ENCODE measurements around the gene GPBP1L1.

Gene GPBP1L1

DNA sequence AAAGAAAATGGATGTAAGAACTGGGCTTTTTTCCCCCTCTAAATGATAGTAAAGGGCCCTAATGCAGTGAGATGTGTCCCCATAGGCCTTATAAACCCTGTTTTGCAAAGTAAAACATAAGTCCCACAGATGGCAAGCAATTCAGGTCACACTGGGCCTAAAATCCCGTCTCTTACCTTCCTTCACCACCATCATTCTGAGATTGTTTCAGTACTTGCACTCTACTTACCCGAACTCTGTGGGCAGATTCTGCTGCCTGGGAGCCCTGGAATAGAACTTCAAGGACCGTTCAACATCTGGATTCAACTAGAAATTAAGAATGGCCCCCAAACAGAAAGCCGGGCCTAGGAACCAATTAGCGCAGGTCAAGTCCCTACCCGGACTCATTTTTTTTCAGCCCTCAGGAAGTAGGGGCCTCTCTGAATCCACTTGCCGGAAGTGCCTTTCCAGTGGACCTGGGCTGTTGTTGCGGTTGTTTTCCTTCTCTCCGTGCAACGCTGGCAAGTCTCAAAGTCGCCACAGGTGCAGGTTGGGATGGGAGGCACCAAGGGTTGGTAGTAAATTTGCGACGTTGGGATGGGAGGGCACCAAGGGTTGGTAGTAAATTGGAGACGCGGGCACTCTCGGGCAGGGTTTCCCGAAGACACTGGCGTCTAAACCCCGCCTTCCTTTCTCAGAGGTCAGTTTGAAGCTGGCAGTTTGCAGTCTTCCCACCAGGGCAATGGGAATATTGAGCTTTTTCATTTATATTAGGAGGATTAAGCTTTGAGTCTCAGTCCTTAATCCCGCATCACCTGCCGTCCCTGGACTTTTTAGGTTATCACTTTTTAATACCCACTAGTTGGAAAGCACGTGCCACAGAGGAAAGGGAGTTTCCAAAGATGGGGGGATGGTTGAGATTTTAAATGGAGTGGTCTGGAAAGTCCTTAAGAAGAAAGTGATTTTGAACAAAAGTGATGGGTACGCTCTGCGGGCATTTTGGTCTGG lies 1.7 kb upstream of the GPBP1L1 start, which contains the start of gene TMEM69:
TMEM69 (plus strand) TSS at position 428 of the 987 bp plus-strand sequence. CDS start 2,888 bp downstream, outside the sequence.
- peak within 1 kb of the TSS; percentile 88 for H3K4me3 ChIP-seq (ENCODE audit: low read depth, low read length)
- TF ChIP-seq, protein P1, sequence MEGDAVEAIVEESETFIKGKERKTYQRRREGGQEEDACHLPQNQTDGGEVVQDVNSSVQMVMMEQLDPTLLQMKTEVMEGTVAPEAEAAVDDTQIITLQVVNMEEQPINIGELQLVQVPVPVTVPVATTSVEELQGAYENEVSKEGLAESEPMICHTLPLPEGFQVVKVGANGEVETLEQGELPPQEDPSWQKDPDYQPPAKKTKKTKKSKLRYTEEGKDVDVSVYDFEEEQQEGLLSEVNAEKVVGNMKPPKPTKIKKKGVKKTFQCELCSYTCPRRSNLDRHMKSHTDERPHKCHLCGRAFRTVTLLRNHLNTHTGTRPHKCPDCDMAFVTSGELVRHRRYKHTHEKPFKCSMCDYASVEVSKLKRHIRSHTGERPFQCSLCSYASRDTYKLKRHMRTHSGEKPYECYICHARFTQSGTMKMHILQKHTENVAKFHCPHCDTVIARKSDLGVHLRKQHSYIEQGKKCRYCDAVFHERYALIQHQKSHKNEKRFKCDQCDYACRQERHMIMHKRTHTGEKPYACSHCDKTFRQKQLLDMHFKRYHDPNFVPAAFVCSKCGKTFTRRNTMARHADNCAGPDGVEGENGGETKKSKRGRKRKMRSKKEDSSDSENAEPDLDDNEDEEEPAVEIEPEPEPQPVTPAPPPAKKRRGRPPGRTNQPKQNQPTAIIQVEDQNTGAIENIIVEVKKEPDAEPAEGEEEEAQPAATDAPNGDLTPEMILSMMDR (IDR thresholded peaks at IDR 0.05; ENCODE audit: borderline replicate concordance, insufficient read depth, low read depth, low read length) = no peak

DNA sequence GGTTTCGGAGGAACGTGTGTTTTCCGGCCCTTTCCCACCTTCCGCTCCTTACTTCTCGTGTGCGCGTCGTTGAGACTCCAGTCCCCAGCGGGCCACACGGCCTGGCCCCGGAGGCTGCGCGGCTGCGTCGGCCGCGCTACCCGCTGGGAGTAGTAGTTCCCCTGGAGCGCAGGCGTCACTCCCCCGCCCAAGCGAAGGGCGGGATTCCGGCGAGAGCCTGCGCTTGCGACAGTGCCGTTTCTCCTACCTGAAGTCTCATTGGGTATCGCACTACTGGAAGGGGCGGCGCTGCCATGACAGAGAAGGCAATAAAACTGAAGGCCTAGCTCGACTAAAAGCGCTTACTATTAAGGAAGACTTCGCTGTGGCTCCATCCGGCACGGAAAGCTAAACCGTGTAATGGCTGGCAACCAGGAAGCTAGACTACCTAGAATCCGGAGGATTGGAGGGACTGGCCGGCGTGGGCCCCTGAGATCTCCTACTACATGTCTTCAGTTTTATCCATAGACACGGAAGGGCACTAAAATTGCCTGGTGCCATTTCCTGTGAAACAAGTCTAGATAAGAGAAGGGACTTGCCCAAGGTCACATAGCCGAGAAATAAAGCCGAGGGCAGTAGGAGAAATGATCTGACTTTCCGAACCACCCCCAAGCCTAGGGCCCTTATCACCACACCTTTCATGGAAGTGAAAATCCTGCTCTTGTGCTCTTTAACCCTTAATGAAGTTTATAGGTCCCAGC lies 851 bp upstream of the GPBP1L1 start:
- peak overlapping the region; percentile 88 for H3K4me3 ChIP-seq (ENCODE audit: low read depth, low read length)
- TF ChIP-seq, protein P1 (IDR thresholded peaks at IDR 0.05; ENCODE audit: borderline replicate concordance, insufficient read depth, low read depth, low read length) = no peak

DNA sequence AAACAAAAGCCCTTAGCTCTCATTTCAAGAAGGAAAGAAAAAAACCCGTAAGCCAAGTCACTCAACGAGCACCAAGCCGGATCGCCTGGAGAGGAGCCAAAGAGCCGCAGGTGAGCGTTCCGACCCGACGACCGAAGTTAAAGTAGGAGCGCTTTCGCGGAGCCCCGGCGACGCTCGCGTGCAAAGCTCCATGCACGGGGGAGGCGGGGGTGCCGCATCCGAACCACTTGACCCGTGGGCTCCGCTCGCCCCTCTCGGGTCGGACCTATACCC lies 382 bp downstream of the GPBP1L1 start:
- TF ChIP-seq, protein P1 (IDR thresholded peaks at IDR 0.05; ENCODE audit: borderline replicate concordance, insufficient read depth, low read depth, low read length) = 0 out of 2 replicates have a peak, but pooled peaks have one; percentile 15

DNA sequence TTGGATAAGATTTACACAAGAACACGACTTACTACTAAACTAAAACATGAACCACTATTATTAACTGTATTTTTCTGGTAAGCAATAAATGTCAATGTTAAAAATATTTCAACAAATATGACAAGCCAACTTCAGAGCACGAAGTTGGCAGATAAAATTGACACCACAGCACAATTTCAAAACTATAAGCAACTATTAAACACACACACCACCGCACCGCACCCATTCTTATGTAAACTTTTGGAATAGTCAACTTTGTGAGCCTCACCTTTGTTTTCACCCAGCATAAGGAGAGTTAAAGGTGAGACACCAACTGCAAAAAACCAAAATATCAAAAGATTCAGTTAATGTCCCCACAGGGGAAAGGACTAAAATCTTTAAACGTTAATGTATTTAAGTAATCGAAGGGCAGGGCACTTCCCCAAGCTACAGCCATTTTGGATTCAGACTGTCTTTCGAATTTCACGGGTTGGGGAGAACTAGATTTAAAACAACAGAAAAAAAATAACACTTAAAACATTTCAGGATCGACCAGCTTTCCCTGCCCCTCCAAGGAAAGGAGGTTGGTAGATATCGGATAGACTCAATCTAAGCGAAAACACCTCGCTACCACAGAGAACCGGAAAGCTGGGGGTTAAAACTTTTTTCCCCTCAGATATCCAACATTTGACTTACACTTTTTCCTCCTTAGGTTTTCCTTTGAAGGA lies 872 bp downstream of the GPBP1L1 start:
- TF ChIP-seq, protein P1 (IDR thresholded peaks at IDR 0.05; ENCODE audit: borderline replicate concordance, insufficient read depth, low read depth, low read length) = no peak
- H3K4me3 ChIP-seq (ENCODE audit: low read depth, low read length) = peak overlapping the region; percentile 88

More for the DNA sequence above, 382 bp downstream of the GPBP1L1 start:
- H3K4me3 ChIP-seq (ENCODE audit: low read depth, low read length) = peak overlapping the region; percentile 88

DNA sequence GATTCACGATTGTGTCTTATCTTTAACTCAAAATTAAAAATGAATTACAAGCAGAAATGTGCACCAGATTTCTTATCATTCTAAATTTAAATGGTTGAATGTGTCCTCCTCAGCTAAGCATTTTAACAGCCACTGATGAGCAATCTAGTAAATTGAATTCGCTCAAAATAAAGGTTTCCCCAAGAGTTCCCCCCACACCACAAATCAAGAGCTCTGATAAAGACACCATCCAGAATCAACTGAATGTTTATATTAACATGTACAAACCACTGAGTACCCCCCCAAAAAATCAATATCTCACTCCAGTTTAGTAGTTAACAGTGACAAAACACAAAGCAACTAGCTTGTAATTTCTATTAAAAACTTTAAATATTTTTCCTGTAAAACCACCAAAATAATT lies 1.9 kb downstream of the GPBP1L1 start:
- TF ChIP-seq, protein P1 (IDR thresholded peaks at IDR 0.05; ENCODE audit: borderline replicate concordance, insufficient read depth, low read depth, low read length) = no peak
- H3K4me3 ChIP-seq (ENCODE audit: low read depth, low read length) = no peak overlapping the region

DNA sequence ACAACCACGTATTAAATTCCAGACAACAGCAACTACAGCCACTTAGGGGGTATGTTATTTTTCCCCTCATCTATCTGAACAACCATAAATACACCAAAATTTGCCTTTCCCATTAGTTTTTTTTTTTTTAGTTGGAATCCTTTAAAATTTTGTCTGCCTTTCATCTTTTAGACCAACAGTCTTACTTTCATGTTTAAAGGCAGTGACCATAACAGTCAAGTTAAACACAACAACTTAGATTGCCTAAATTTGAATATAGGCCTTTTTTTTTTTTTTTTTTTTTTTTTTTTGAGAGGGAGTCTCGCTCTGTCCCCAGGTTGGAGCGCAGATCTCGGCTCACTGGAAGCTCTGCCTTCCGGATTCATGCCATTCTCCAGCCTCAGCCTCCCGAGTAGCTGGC lies 3.4 kb downstream of the GPBP1L1 start:
- no peak overlapping the region for H3K4me3 ChIP-seq (ENCODE audit: low read depth, low read length)
- TF ChIP-seq, protein P1 (IDR thresholded peaks at IDR 0.05; ENCODE audit: borderline replicate concordance, insufficient read depth, low read depth, low read length) = no peak
